Measurements from ENCODE around the gene CCDC81. TPM values are rescaled to one million over a fixed set of nuclear protein-coding genes. Genes with fewer than 3 reads are reported as not detected.

CCDC81 gene
- total RNA-seq, 1 experiment from 2014 or later: 0.49 TPM

- DNase-seq (ENCODE audit: low read depth, low spot score) (no peak), ATAC-seq (no peak)
- intact Hi-C loops (cut with micrococcal nuclease; ENCODE audit: unreplicated experiment): no loop called here
- H3K27me3 ChIP-seq (ENCODE audit: control insufficient read depth, insufficient read depth, low read length): no peaks in the 10 kb centered on the region
- ChIA-PET POLR2A (interaction anchor here (0.6 kb wide), 1 partner anchor 715 kb away, joined by 3 read pairs; no protein-coding TSS in a partner anchor), CTCF (no interaction called here)
- no TSS peak for BruUV-seq (replicated peaks)
- H3K36me3 ChIP-seq (ENCODE audit: control insufficient read depth, insufficient read depth, low read length): no peaks in the 10 kb centered on the region
- H3K27ac ChIP-seq (ENCODE audit: low read length): no peak overlapping the region
- TF ChIP-seq REST (IDR thresholded peaks at IDR 0.05; ENCODE audit: insufficient read depth in 1 of 2, low read depth in 2 of 2, low read length in 1 of 2) (no peak), TCF7L2 (IDR thresholded peaks at IDR 0.05; ENCODE audit: low read depth, low read length) (no peak), SIN3A (IDR thresholded peaks at IDR 0.05; ENCODE audit: borderline replicate concordance, insufficient read depth, low read depth, low read length) (no peak), CTCF (IDR thresholded peaks at IDR 0.05) (no peak), POLR2AphosphoS5 (IDR thresholded peaks at IDR 0.05; ENCODE audit: low read depth, low read length) (no peak)
- no peaks in the 10 kb centered on the region for H3K4me1 ChIP-seq (ENCODE audit: control insufficient read depth, insufficient read depth, low read length)
- no peak overlapping the region for H3K4me3 ChIP-seq (ENCODE audit: low read depth in 2 of 2, low read length in 2 of 2)
- no peaks in the 10 kb centered on the region for H3K9me3 ChIP-seq (ENCODE audit: control insufficient read depth, insufficient read depth, low read depth, low read length)
- in situ Hi-C loops (cut with HindIII; ENCODE audit: low pct_unique_long_range_greater_than_20kb, low sequenced_read_pairs): no loop called here
Measured at GRCh38 chr11:86396396-86396795, 21.7 kb downstream of the CCDC81 start.

GRCh38 chr11:86397351-86397750, 22.7 kb downstream of the CCDC81 start:
- Histone ChIP-seq H3K4me3 (ENCODE audit: low read depth in 2 of 2, low read length in 2 of 2) (no peak overlapping the region), H3K36me3 (ENCODE audit: control insufficient read depth, insufficient read depth, low read length) (no peaks in the 10 kb centered on the region), H3K9me3 (ENCODE audit: control insufficient read depth, insufficient read depth, low read depth, low read length) (no peaks in the 10 kb centered on the region), H3K27ac (ENCODE audit: low read length) (no peak overlapping the region), H3K27me3 (ENCODE audit: control insufficient read depth, insufficient read depth, low read length) (no peaks in the 10 kb centered on the region), H3K4me1 (ENCODE audit: control insufficient read depth, insufficient read depth, low read length) (no peaks in the 10 kb centered on the region)
- no peak for ATAC-seq
- DNase-seq (ENCODE audit: low read depth, low spot score): no peak
- TF ChIP-seq POLR2AphosphoS5 (IDR thresholded peaks at IDR 0.05; ENCODE audit: low read depth, low read length) (no peak), CTCF (IDR thresholded peaks at IDR 0.05) (no peak), TCF7L2 (IDR thresholded peaks at IDR 0.05; ENCODE audit: low read depth, low read length) (no peak), REST (IDR thresholded peaks at IDR 0.05; ENCODE audit: insufficient read depth in 1 of 2, low read depth in 2 of 2, low read length in 1 of 2) (no peak)
- ChIA-PET POLR2A (no interaction called here), CTCF (interaction anchor here (0.6 kb wide), 1 partner anchor 250 kb away, joined by 3 read pairs; no protein-coding TSS in a partner anchor)
- BruUV-seq (replicated peaks): no TSS peak
- in situ Hi-C loops (cut with HindIII; ENCODE audit: low pct_unique_long_range_greater_than_20kb, low sequenced_read_pairs) (no loop called here), intact Hi-C loops (cut with micrococcal nuclease; ENCODE audit: unreplicated experiment) (no loop called here)
